Caco-2 (cell line): ENCODE data around the gene LIMA1. TPM values are rescaled to one million over a fixed set of nuclear protein-coding genes. Genes with fewer than 3 reads are reported as not detected.
A peak's percentile ranks its signal among the peaks of the same experiment; 100 is the strongest.

Source experiments
- BruUV-seq: library from RNA; stranded (reverse); fragments of 400-500 nt; replicated peaks from 2 replicates; lab custom pipeline; 2021; lab: Mats Ljungman, UMichigan
- CTCF ChIA-PET: fragments of 300-600 bp; sonication (Branson Sonifier 250); formaldehyde crosslinking; loops from one replicate; lab custom pipeline; 2022; ENCODE audit warnings: antibody characterized with exemption; lab: Charles Lee
- POLR2A ChIA-PET: fragments of 300-600 bp; sonication (Branson Sonifier 250); formaldehyde crosslinking; loops from one replicate; lab custom pipeline; 2022; ENCODE audit warnings: antibody characterized with exemption; lab: Charles Lee
- DNase-seq, 2 experiments: peaks; one replicate each; pipeline versions ENCODE4 v3.0.0 to v3.0.0-alpha.2; 2020 to 2022
- H3K27me3 ChIP-seq: replicated peaks from 2 replicates; pipeline ENCODE4 v1.6.0; 2011; ENCODE audit warnings: low read length; ENCODE audit not compliant: control insufficient read depth, insufficient read depth
- H3K36me3 ChIP-seq: 2 replicates; pipeline ENCODE4 v1.5.1; 2011; ENCODE audit warnings: low read length; ENCODE audit not compliant: control insufficient read depth, insufficient read depth
- H3K4me1 ChIP-seq: fragments of 250-450 bp; sonication (Bioruptor Pico); 2 replicates; pipeline ENCODE4 v1.5.1; 2020; ENCODE audit warnings: mild to moderate bottlenecking
- H3K4me3 ChIP-seq: 2 replicates; pipeline ENCODE4 v1.5.1; 2011; ENCODE audit warnings: low read depth, mild to moderate bottlenecking, control low read depth, low read length
- H3K9me3 ChIP-seq: fragments of 250-450 bp; sonication (Bioruptor Pico); 2 replicates; pipeline ENCODE4 v1.5.1; 2020; ENCODE audit warnings: mild to moderate bottlenecking, moderate library complexity
- H3K27ac Mint-ChIP-seq: one replicate; pipeline ENCODE4 v1.8.0; 2022; ENCODE audit warnings: mixed read lengths; ENCODE audit not compliant: unreplicated experiment
- H3K27me3 Mint-ChIP-seq: one replicate; pipeline ENCODE4 v1.8.0; 2022; ENCODE audit warnings: mixed read lengths; ENCODE audit not compliant: insufficient read depth, unreplicated experiment
- H3K36me3 Mint-ChIP-seq: one replicate; pipeline ENCODE4 v1.8.0; 2022; ENCODE audit warnings: mild to moderate bottlenecking, mixed read lengths; ENCODE audit not compliant: insufficient read depth, unreplicated experiment
- H3K4me1 Mint-ChIP-seq: one replicate; pipeline ENCODE4 v1.8.0; 2022; ENCODE audit warnings: low read depth, mixed read lengths; ENCODE audit not compliant: unreplicated experiment
- H3K4me3 Mint-ChIP-seq: one replicate; pipeline ENCODE4 v1.8.0; 2022; ENCODE audit warnings: mild to moderate bottlenecking, moderate library complexity, mixed read lengths; ENCODE audit not compliant: unreplicated experiment
- H3K9me3 Mint-ChIP-seq: one replicate; pipeline ENCODE4 v1.8.0; 2022; ENCODE audit warnings: mixed read lengths; ENCODE audit not compliant: unreplicated experiment
- intact Hi-C: fragments of 100-400 bp; cut with micrococcal nuclease; formaldehyde crosslinking; loops from one replicate; pipeline ENCODE4 v1.10.0; 2022; ENCODE audit not compliant: unreplicated experiment
- total RNA-seq: library from RNA; stranded (reverse); gene quantifications from 2 replicates; pipeline ENCODE4 v1.2.3, GENCODE V29; 2022
- TF ChIP-seq, protein P1 (sequence below), 2 experiments: fragments of 200-600 bp in 1 of 2; IDR thresholded peaks; 1 replicate in 1 of 2; 2 replicates in 1 of 2; pipeline versions ENCODE4 v1.5.1 to v1.8.0; 2011 to 2022; ENCODE audit warnings: antibody characterized with exemption in 1 of 2, control low read depth in 1 of 2, inconsistent platforms in 1 of 2, low read depth in 1 of 2, low read length in 1 of 2, mild to moderate bottlenecking in 1 of 2, moderate library complexity in 1 of 2; ENCODE audit not compliant: insufficient read depth in 1 of 2, severe bottlenecking in 1 of 2, unreplicated experiment in 1 of 2

LIMA1 gene
- total RNA-seq, 1 experiment from 2014 or later = 50.3 TPM

DNA sequence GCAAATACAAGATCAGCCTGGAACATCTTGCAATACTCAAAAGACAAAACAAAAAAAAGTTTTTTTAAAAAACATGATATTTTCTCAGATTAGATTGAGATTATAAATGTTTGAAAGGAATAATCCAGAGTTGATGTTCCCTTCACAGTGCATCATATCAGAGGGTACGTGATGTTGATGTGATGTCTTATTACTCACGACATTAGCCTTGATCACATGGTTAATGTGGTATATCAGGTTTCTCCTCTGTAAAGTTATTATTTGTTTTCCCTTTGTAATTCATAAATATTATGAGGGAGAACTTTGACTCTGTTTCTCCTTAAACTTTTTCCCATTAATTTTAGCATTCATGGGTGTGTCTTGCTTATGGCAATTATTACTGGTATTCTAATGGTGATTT, 26.6 kb downstream of the LIMA1 start:
- intact Hi-C loops = no loop called here
- Mint-ChIP-seq H3K27ac (no peak overlapping the region), H3K36me3 (peaks cover 22% of the 10 kb centered on the region), H3K4me3 (no peak overlapping the region), H3K9me3 (no peaks in the 10 kb centered on the region), H3K4me1 (peaks cover 50% of the 10 kb centered on the region), H3K27me3 (no peaks in the 10 kb centered on the region)
- POLR2A ChIA-PET = no interaction called here
- Histone ChIP-seq H3K4me1 (peaks cover 58% of the 10 kb centered on the region), H3K36me3 (no peaks in the 10 kb centered on the region), H3K4me3 (no peak overlapping the region), H3K27me3 (no peaks in the 10 kb centered on the region), H3K9me3 (no peaks in the 10 kb centered on the region)
- BruUV-seq = no TSS peak
- CTCF ChIA-PET = no interaction called here
- no peak for DNase-seq
- TF ChIP-seq, protein P1, sequence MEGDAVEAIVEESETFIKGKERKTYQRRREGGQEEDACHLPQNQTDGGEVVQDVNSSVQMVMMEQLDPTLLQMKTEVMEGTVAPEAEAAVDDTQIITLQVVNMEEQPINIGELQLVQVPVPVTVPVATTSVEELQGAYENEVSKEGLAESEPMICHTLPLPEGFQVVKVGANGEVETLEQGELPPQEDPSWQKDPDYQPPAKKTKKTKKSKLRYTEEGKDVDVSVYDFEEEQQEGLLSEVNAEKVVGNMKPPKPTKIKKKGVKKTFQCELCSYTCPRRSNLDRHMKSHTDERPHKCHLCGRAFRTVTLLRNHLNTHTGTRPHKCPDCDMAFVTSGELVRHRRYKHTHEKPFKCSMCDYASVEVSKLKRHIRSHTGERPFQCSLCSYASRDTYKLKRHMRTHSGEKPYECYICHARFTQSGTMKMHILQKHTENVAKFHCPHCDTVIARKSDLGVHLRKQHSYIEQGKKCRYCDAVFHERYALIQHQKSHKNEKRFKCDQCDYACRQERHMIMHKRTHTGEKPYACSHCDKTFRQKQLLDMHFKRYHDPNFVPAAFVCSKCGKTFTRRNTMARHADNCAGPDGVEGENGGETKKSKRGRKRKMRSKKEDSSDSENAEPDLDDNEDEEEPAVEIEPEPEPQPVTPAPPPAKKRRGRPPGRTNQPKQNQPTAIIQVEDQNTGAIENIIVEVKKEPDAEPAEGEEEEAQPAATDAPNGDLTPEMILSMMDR (IDR thresholded peaks at IDR 0.05; ENCODE audit: insufficient read depth in 1 of 2, low read depth in 1 of 2, low read length in 1 of 2, severe bottlenecking in 1 of 2, unreplicated experiment in 1 of 2) = no peak

DNA sequence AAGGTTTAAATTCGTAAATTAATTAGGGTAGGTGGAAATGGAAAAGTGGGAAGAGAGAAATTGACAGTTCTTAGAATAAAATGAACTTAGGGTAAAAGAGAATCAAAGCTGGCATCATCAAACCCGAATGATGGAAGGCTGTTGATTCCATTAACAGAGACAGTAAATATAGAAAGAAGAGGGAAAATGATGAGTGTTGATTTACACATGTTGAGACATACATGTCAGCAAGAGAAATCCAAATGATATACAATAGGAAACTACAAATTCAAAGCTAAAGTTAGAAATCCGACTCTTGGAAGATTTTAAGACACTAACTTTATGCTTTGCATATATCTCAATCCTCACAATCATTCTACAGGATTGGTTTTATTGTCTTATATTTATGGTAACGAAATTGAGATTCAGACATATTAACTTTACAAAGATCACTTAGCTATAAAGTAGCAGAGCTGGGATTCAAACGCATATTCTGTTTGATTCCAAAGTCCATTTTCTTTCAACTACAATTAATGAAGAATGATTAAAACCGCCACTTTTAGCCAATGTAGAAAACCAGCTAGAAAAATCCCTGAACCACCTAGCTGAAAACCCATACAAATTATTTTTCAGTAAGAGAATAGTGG, 30.2 kb downstream of the LIMA1 start:
- Histone ChIP-seq H3K27me3 (no peaks in the 10 kb centered on the region), H3K36me3 (no peaks in the 10 kb centered on the region), H3K9me3 (no peaks in the 10 kb centered on the region), H3K4me1 (peaks cover 69% of the 10 kb centered on the region), H3K4me3 (no peak overlapping the region)
- intact Hi-C loops = no loop called here
- H3K4me1 Mint-ChIP-seq = peaks cover 47% of the 10 kb centered on the region
- no peaks in the 10 kb centered on the region for H3K9me3 Mint-ChIP-seq
- peak overlapping the region; percentile 73 for H3K27ac Mint-ChIP-seq
- POLR2A ChIA-PET = interaction anchor here (2.0 kb wide), 1 partner anchor 30 kb away, joined by 12 read pairs; the partner anchor contains the start of gene LIMA1
- BruUV-seq = no TSS peak
- H3K36me3 Mint-ChIP-seq = peaks cover 21% of the 10 kb centered on the region
- no peaks in the 10 kb centered on the region for H3K27me3 Mint-ChIP-seq
- DNase-seq = no peak
- TF ChIP-seq, protein P1 (IDR thresholded peaks at IDR 0.05; ENCODE audit: insufficient read depth in 1 of 2, low read depth in 1 of 2, low read length in 1 of 2, severe bottlenecking in 1 of 2, unreplicated experiment in 1 of 2) = no peak
- no peak overlapping the region for H3K4me3 Mint-ChIP-seq
- CTCF ChIA-PET = no interaction called here

DNA sequence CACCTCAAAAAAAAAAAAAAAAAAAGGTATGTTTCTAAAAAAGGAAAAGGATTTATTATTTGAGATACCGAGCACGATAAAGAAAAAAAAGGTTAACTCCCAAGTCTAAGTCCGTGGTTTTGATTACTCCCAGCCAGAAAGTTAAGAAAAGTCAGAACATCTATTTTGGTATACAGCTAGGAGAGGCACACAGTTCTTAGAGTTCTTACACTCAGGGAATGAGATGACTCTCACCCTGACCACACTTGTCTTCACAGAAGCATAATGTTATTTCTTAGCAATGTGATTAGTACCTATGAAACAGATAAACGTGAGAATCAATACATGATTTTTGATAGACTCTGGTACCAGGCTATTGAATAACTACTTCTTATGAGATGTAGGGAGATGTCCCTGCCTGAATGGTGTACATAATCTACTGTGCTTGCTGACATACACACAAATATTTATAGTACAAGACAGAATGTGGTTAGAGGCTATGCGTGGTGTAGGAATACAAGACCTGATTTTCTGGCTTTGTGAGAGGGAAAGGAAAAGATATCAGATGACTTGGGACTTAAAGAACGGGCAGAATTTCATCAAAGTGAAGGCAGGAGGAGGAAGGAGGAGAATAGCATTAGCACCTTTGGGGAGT, 31.6 kb downstream of the LIMA1 start:
- ChIA-PET CTCF (interaction anchor here (0.7 kb wide), 1 partner anchor 10 kb away, joined by 5 read pairs; no protein-coding TSS in a partner anchor), POLR2A (no interaction called here)
- DNase-seq = no peak
- intact Hi-C loops = no loop called here
- Mint-ChIP-seq H3K36me3 (peaks cover 14% of the 10 kb centered on the region), H3K9me3 (no peaks in the 10 kb centered on the region), H3K4me3 (peak overlapping the region; percentile 21), H3K4me1 (peaks cover 42% of the 10 kb centered on the region), H3K27me3 (no peaks in the 10 kb centered on the region), H3K27ac (peak overlapping the region; percentile 48)
- BruUV-seq = no TSS peak
- H3K4me1 ChIP-seq = peaks cover 73% of the 10 kb centered on the region
- H3K9me3 ChIP-seq = no peaks in the 10 kb centered on the region
- no peaks in the 10 kb centered on the region for H3K27me3 ChIP-seq
- TF ChIP-seq, protein P1 (IDR thresholded peaks at IDR 0.05; ENCODE audit: insufficient read depth in 1 of 2, low read depth in 1 of 2, low read length in 1 of 2, severe bottlenecking in 1 of 2, unreplicated experiment in 1 of 2) = no peak
- no peak overlapping the region for H3K4me3 ChIP-seq
- H3K36me3 ChIP-seq = no peaks in the 10 kb centered on the region
